Anterior cingulate cortex (tissue), 58 donors: ENCODE measurements around the gene ISG20.

Source experiments
- DNase-seq, 58 donors: peaks; one replicate each; lab custom pipeline; 2025; lab: John Stamatoyannopoulos, UW

The ISG20 gene

GRCh38 chr15:88664151-88664778 lies 25.4 kb downstream of the ISG20 start:
- DNase-seq = peak in 17 of 58 donors; percentile 10 to 59 (median 35)

- no peak for DNase-seq
Measured at GRCh38 chr15:88674661-88675060, 35.8 kb downstream of the ISG20 start.

- no peak for DNase-seq
Measured at GRCh38 chr15:88678755-88679154, 39.9 kb downstream of the ISG20 start.

GRCh38 chr15:88680241-88681001 lies 41.6 kb downstream of the ISG20 start:
- DNase-seq = peak in 5 of 58 donors; percentile 14 to 39 (median 21)

- DNase-seq = peak in 35 of 58 donors; percentile 12 to 84 (median 55)
Measured at GRCh38 chr15:88681610-88682221, 42.9 kb downstream of the ISG20 start.

- no peak for DNase-seq
Measured at GRCh38 chr15:88684345-88684744, 45.5 kb downstream of the ISG20 start.

- no peak for DNase-seq
Measured at GRCh38 chr15:88686166-88686565, 47.4 kb downstream of the ISG20 start.

- no peak for DNase-seq
Measured at GRCh38 chr15:88688394-88688933, 49.6 kb downstream of the ISG20 start.

- peak in 30 of 58 donors; percentile 4 to 75 (median 34) for DNase-seq
Measured at GRCh38 chr15:88690331-88690730, 51.5 kb downstream of the ISG20 start.

GRCh38 chr15:88693191-88693590 lies 54.4 kb downstream of the ISG20 start:
- DNase-seq = no peak

- DNase-seq = no peak
Measured at GRCh38 chr15:88695101-88695500, 56.3 kb downstream of the ISG20 start.

- peak in 1 of 58 donors; percentile 3 for DNase-seq
Measured at GRCh38 chr15:88695691-88696251, 57.0 kb downstream of the ISG20 start.

- DNase-seq = no peak
Measured at GRCh38 chr15:88696254-88696653, 57.4 kb downstream of the ISG20 start.

GRCh38 chr15:88697276-88697675 lies 58.5 kb downstream of the ISG20 start:
- DNase-seq = no peak

- DNase-seq = no peak
Measured at GRCh38 chr15:88699861-88700260, 61.0 kb downstream of the ISG20 start.

GRCh38 chr15:88700716-88701115 lies 61.9 kb downstream of the ISG20 start:
- DNase-seq = no peak

GRCh38 chr15:88701561-88702095 lies 62.8 kb downstream of the ISG20 start:
- no peak for DNase-seq

- no peak for DNase-seq
Measured at GRCh38 chr15:88702983-88703382, 64.2 kb downstream of the ISG20 start.

- no peak for DNase-seq
Measured at GRCh38 chr15:88703533-88703932, 64.7 kb downstream of the ISG20 start.
